ENCODE data around the gene CEP104.

Gene CEP104

GRCh38 chr1:3880429-3881192 is 23.6 kb upstream of the CEP104 start:
- no peak overlapping the region for H3K4me3 ChIP-seq (ENCODE audit: low read depth, low read length)
- no peak for TF ChIP-seq CTCF (IDR thresholded peaks at IDR 0.05; ENCODE audit: control insufficient read depth, extremely low read depth, insufficient read depth)
- DNase-seq (ENCODE audit: low read depth): no peak

- no peak for DNase-seq (ENCODE audit: low read depth)
- no peak overlapping the region for H3K4me3 ChIP-seq (ENCODE audit: low read depth, low read length)
- no peak for TF ChIP-seq CTCF (IDR thresholded peaks at IDR 0.05; ENCODE audit: control insufficient read depth, extremely low read depth, insufficient read depth)
Observed at GRCh38 chr1:3879787-3880428, 22.9 kb upstream of the CEP104 start.

GRCh38 chr1:3879099-3879498 is 22.1 kb upstream of the CEP104 start:
- TF ChIP-seq CTCF (IDR thresholded peaks at IDR 0.05; ENCODE audit: control insufficient read depth, extremely low read depth, insufficient read depth): no peak
- DNase-seq (ENCODE audit: low read depth): no peak
- H3K4me3 ChIP-seq (ENCODE audit: low read depth, low read length): no peak overlapping the region

DNA sequence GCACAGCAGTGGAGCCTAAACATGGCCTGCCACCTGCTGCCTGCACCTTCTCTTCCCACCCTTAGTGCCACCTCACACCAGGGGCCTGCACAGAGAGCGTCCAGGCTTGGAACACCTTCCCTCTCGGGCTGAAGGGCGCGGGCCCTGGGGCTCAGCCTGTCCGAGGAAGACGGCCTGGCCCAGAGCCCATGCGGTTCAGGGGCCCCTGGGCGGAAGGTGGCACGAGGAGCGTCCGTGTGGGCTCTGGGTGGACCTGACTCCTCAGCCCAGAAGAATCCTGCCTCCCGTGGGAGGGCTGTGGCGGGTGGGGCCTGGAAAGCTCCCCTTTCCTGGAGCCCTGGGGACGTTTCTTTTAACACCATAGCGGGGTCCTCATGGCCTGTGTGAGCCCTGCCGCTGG is 19.7 kb upstream of the CEP104 start:
- no peak overlapping the region for H3K4me3 ChIP-seq (ENCODE audit: low read depth, low read length)
- TF ChIP-seq CTCF (IDR thresholded peaks at IDR 0.05; ENCODE audit: control insufficient read depth, extremely low read depth, insufficient read depth): no peak
- DNase-seq (ENCODE audit: low read depth): no peak

GRCh38 chr1:3874736-3875135 is 17.7 kb upstream of the CEP104 start:
- no peak for DNase-seq (ENCODE audit: low read depth)
- no peak for TF ChIP-seq CTCF (IDR thresholded peaks at IDR 0.05; ENCODE audit: control insufficient read depth, extremely low read depth, insufficient read depth)
- H3K4me3 ChIP-seq (ENCODE audit: low read depth, low read length): no peak overlapping the region

DNA sequence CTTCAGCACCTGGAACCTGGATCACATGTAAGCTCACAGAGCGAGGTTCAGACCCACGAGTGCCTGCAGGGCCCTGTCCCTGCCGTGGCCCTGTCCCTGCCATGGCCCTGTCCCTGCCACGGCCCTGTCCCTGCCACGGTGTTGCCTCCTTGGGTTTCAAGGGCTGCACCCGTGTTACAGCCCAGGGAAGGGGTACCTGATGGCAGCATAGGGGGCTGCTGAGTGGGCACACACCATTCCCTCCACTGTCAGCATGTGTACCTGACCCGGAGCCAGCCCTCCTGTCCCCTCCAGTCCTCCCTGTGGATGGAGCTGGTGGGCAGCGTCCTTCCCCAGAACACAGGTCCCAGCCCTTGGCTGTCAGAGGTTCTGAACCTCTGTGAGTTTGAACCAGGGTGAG is 15.5 kb upstream of the CEP104 start:
- no peak overlapping the region for H3K4me3 ChIP-seq (ENCODE audit: low read depth, low read length)
- no peak for DNase-seq (ENCODE audit: low read depth)
- no peak for TF ChIP-seq CTCF (IDR thresholded peaks at IDR 0.05; ENCODE audit: control insufficient read depth, extremely low read depth, insufficient read depth)

GRCh38 chr1:3871451-3871805 is 14.4 kb upstream of the CEP104 start:
- no peak for DNase-seq (ENCODE audit: low read depth)
- no peak for TF ChIP-seq CTCF (IDR thresholded peaks at IDR 0.05; ENCODE audit: control insufficient read depth, extremely low read depth, insufficient read depth)
- no peak overlapping the region for H3K4me3 ChIP-seq (ENCODE audit: low read depth, low read length)

Data from LNCaP clone FGC (cell line).